CD14-positive monocyte (primary cell): ENCODE results near the gene C1orf74. TPM values are rescaled to one million over a fixed set of nuclear protein-coding genes. Genes with fewer than 3 reads are reported as not detected.

Experiments
- DNase-seq, 3 donors: peaks; one replicate each; pipeline ENCODE4 v3.0.0-alpha.2; 2011 to 2022
- H2AFZ ChIP-seq: 2 replicates; pipeline ENCODE4 v1.6.0; 2012; ENCODE audit warnings: mild to moderate bottlenecking, low read depth, low read length, inconsistent platforms; ENCODE audit not compliant: insufficient read depth, poor library complexity, severe bottlenecking
- H3K27ac ChIP-seq, 2 donors: 1 replicate in 1 of 2; 2 replicates in 1 of 2; pipeline ENCODE4 v1.5.1; 2012 to 2013; ENCODE audit warnings: low read length in 2 of 2, control low read depth in 1 of 2, inconsistent platforms in 1 of 2, low read depth in 1 of 2, mild to moderate bottlenecking in 1 of 2
- H3K27me3 ChIP-seq, 2 donors: one replicate each; pipeline versions ENCODE4 v1.6.0 to v1.6.1; 2011 to 2013; ENCODE audit warnings: low read length in 2 of 2; ENCODE audit not compliant: control insufficient read depth in 2 of 2, insufficient read depth in 2 of 2
- H3K36me3 ChIP-seq, 2 donors: replicated peaks in 1 of 2; 1 replicate in 1 of 2; 2 replicates in 1 of 2; pipeline versions ENCODE4 v1.5.1 to v1.6.1; 2012 to 2013; ENCODE audit warnings: low read length in 2 of 2, control low read depth in 1 of 2, inconsistent platforms in 1 of 2, mild to moderate bottlenecking in 1 of 2; ENCODE audit not compliant: insufficient read depth in 2 of 2, control insufficient read depth in 1 of 2
- H3K4me1 ChIP-seq, 2 donors: 1 replicate in 1 of 2; 2 replicates in 1 of 2; pipeline versions ENCODE4 v1.5.1 to v1.6.1; 2012 to 2013; ENCODE audit warnings: low read length in 2 of 2, control low read depth in 1 of 2, inconsistent platforms in 1 of 2, mild to moderate bottlenecking in 1 of 2, moderate library complexity in 1 of 2; ENCODE audit not compliant: insufficient read depth in 2 of 2, control insufficient read depth in 1 of 2
- H3K4me2 ChIP-seq: replicated peaks from 2 replicates; pipeline ENCODE3; 2012; ENCODE audit warnings: low read length, moderate library complexity, mild to moderate bottlenecking; ENCODE audit not compliant: poor library complexity, severe bottlenecking; ENCODE audit errors: extremely low read depth
- H3K4me3 ChIP-seq, 3 experiments: fragments of 200-600 bp in 1 of 3; sonication (generic) in 1 of 3; replicated peaks in 1 of 3; 1 replicate in 2 of 3; 2 replicates in 1 of 3; pipeline ENCODE4 v1.5.1; 2011 to 2013; ENCODE audit warnings: low read length in 3 of 3, mild to moderate bottlenecking in 3 of 3, control low read depth in 2 of 3, low read depth in 2 of 3, inconsistent platforms in 1 of 3, moderate library complexity in 1 of 3
- H3K79me2 ChIP-seq: 2 replicates; pipeline ENCODE4 v1.6.0; 2012; ENCODE audit warnings: mild to moderate bottlenecking, control low read depth, inconsistent platforms, low read length, moderate library complexity; ENCODE audit not compliant: insufficient read depth
- H3K9ac ChIP-seq: 2 replicates; pipeline ENCODE4 v1.6.0; 2017; ENCODE audit warnings: low read length, mild to moderate bottlenecking; ENCODE audit not compliant: insufficient read depth, poor library complexity, severe bottlenecking
- H3K9me3 ChIP-seq, 2 donors: replicated peaks in 1 of 2; 1 replicate in 1 of 2; 2 replicates in 1 of 2; pipeline versions ENCODE4 v1.5.1 to v1.6.1; 2012 to 2013; ENCODE audit warnings: low read length in 2 of 2, control low read depth in 1 of 2; ENCODE audit not compliant: control insufficient read depth in 1 of 2, insufficient read depth in 1 of 2
- H4K20me1 ChIP-seq: 2 replicates; pipeline ENCODE4 v1.6.0; 2012; ENCODE audit warnings: mild to moderate bottlenecking, low read length, control low read depth, moderate library complexity; ENCODE audit not compliant: insufficient read depth
- H3K27ac Mint-ChIP-seq, 7 donors: one replicate each; pipeline ENCODE4 v1.8.0; 2020; ENCODE audit warnings: mild to moderate bottlenecking in 7 of 7, mixed read lengths in 7 of 7, moderate library complexity in 6 of 7, inconsistent platforms in 2 of 7
- H3K27me3 Mint-ChIP-seq, 3 donors: one replicate each; pipeline ENCODE4 v1.8.0; 2021 to 2022; ENCODE audit warnings: low read depth in 3 of 3, mild to moderate bottlenecking in 3 of 3, mixed read lengths in 3 of 3, moderate library complexity in 3 of 3, inconsistent platforms in 1 of 3
- H3K36me3 Mint-ChIP-seq, 2 donors: one replicate each; pipeline ENCODE4 v1.8.0; 2020; ENCODE audit warnings: mixed read lengths in 2 of 2, inconsistent platforms in 1 of 2, mild to moderate bottlenecking in 1 of 2
- H3K4me1 Mint-ChIP-seq: one replicate; pipeline ENCODE4 v1.8.0; 2020; ENCODE audit warnings: mild to moderate bottlenecking, mixed read lengths
- H3K4me3 Mint-ChIP-seq, 2 donors: one replicate each; pipeline ENCODE4 v1.8.0; 2020; ENCODE audit warnings: mild to moderate bottlenecking in 2 of 2, mixed read lengths in 2 of 2, moderate library complexity in 1 of 2
- H3K9me3 Mint-ChIP-seq, 7 donors: one replicate each; pipeline ENCODE4 v1.8.0; 2020 to 2022; ENCODE audit warnings: mixed read lengths in 7 of 7, mild to moderate bottlenecking in 6 of 7, moderate library complexity in 6 of 7, inconsistent platforms in 2 of 7
- CTCF ChIP-seq: fragments of 200-600 bp; IDR thresholded peaks from one replicate; pipeline ENCODE4 v1.8.0; 2022; ENCODE audit warnings: antibody characterized with exemption, mild to moderate bottlenecking
- WGBS: methylation state at CpG from one replicate; pipeline ENCODE4 v1.1.5; 2013; ENCODE audit warnings: missing lambda C conversion rate; ENCODE audit not compliant: insufficient coverage; 5-methylcytosine and 5-hydroxymethylcytosine counted together
- intact Hi-C, 2 donors: fragments of 100-400 bp; cut with micrococcal nuclease; formaldehyde crosslinking; loops; one replicate each; pipeline versions ENCODE4 v1.15.0 to v1.15.1; 2023
- polyA plus RNA-seq, 3 donors: library from polyadenylated mRNA; depleted of rRNA in 1 of 3; unstranded in 2 of 3; stranded (reverse) in 1 of 3; fragments of 300-500 nt in 2 of 3; fragments of >200 nt in 1 of 3; fragmentation: Illumina TruSeq in 2 of 3; gene quantifications; 1 replicate in 2 of 3; 2 replicates in 1 of 3; pipeline ENCODE4 v1.2.3, GENCODE V29; 2012 to 2021

C1orf74 gene
- polyA plus RNA-seq, 3 donors: 0.07 to 0.47 (median 0.19) TPM

GRCh38 chr1:209813902-209814301 lies 29.5 kb upstream of the C1orf74 start:
- Histone ChIP-seq H3K27ac (no peak overlapping the region), H3K36me3 (no peaks in the 10 kb centered on the region), H2AFZ (no peak overlapping the region), H3K4me2 (no peak overlapping the region), H3K9ac (no peak overlapping the region), H3K79me2 (no peaks in the 10 kb centered on the region), H3K4me1 (no peaks in the 10 kb centered on the region), H4K20me1 (no peaks in the 10 kb centered on the region), H3K27me3 (no peaks in the 10 kb centered on the region), H3K4me3 (no peak overlapping the region), H3K9me3 (no peaks in the 10 kb centered on the region)
- 63% methylated on average over 1 of the region's 4 CpGs for WGBS
- intact Hi-C loops: no loop called here
- no peaks in the 10 kb centered on the region for H3K9me3 Mint-ChIP-seq
- no peaks in the 10 kb centered on the region for H3K36me3 Mint-ChIP-seq
- no peak for TF ChIP-seq CTCF
- H3K4me1 Mint-ChIP-seq: peaks cover 2% of the 10 kb centered on the region
- peaks cover 2 to 5% (median 3%) of the 10 kb centered on the region in 3 donors for H3K27me3 Mint-ChIP-seq
- no peak overlapping the region for H3K4me3 Mint-ChIP-seq
- DNase-seq: no peak
- no peak overlapping the region for H3K27ac Mint-ChIP-seq

GRCh38 chr1:209810783-209811182 lies 26.4 kb upstream of the C1orf74 start:
- H3K4me2 ChIP-seq: no peak overlapping the region
- H3K36me3 ChIP-seq: no peaks in the 10 kb centered on the region
- Mint-ChIP-seq H3K4me3 (no peak overlapping the region), H3K4me1 (peaks cover 17% of the 10 kb centered on the region), H3K36me3 (no peaks in the 10 kb centered on the region), H3K9me3 (no peaks in the 10 kb centered on the region), H3K27ac (no peak overlapping the region), H3K27me3 (peaks cover 0 to 3% (median 0%) of the 10 kb centered on the region in 3 donors)
- H2AFZ ChIP-seq: no peak overlapping the region
- no peaks in the 10 kb centered on the region for H3K9me3 ChIP-seq
- WGBS: 94% methylated on average over 3 of the region's 5 CpGs
- no peaks in the 10 kb centered on the region for H4K20me1 ChIP-seq
- no peak overlapping the region for H3K9ac ChIP-seq
- TF ChIP-seq CTCF: no peak
- H3K4me1 ChIP-seq: peaks cover 7 to 8% of the 10 kb centered on the region in 2 donors
- no peak for DNase-seq
- no peak overlapping the region for H3K27ac ChIP-seq
- no peaks in the 10 kb centered on the region for H3K27me3 ChIP-seq
- intact Hi-C loops: no loop called here
- no peaks in the 10 kb centered on the region for H3K79me2 ChIP-seq
- H3K4me3 ChIP-seq: no peak overlapping the region
